GM23248 (cell line): ENCODE data around the gene MYO16.

Experiments
- EZH2 ChIP-seq: fragments of 200-600 bp; sonication (generic); IDR thresholded peaks from 2 replicates; pipeline ENCODE4 v1.6.1; 2018; ENCODE audit warnings: antibody characterized with exemption, mild to moderate bottlenecking; ENCODE audit not compliant: insufficient read depth, poor library complexity, severe bottlenecking
- EZH2phosphoT487 ChIP-seq: fragments of 200-600 bp; sonication (generic); IDR thresholded peaks from 2 replicates; pipeline ENCODE4 v1.6.1; 2018; ENCODE audit warnings: antibody characterized with exemption, moderate library complexity, mild to moderate bottlenecking, low read depth; ENCODE audit not compliant: insufficient read depth

DNA sequence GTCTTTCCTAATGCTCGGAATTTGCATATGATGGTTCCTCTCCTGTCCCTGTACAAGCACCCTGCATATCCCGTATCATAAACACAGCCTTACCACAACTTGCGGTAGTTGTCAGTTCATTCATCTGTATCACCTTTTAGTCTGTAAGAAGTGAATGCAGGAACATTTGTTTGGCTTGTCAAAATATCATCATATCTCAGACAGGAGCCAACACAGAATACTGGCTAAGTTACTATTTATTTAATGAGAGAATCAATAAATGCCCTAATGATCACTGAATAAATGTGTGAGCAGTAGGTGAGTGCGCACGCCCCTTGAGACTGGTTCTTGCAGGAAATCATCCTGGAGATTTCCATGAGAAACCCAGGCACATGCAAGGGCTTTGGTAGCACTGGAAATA, 182.8 kb downstream of the MYO16 start:
- TF ChIP-seq EZH2 (no peak), EZH2phosphoT487 (no peak)
